Muscle of back (tissue), 13 donors: ENCODE results near the gene TBX1. TPM values are rescaled to one million over a fixed set of nuclear protein-coding genes. Genes with fewer than 3 reads are reported as not detected.

Experiments
- DNase-seq, 3 donors: peaks; one replicate each; pipeline versions ENCODE4 v3.0.0 to v3.0.0-alpha.2; 2013
- long read RNA-seq, 9 donors: transcript quantifications; one replicate each; lab custom pipeline, GENCODE V29; 2026
- polyA plus RNA-seq, 10 donors: library from polyadenylated mRNA; unstranded; fragments of 120-200 nt; gene quantifications; one replicate each; pipeline ENCODE4 v1.2.1, GENCODE V29; 2013; ENCODE audit not compliant: insufficient read length in 10 of 10

The TBX1 gene
- polyA plus RNA-seq, result 10 to 100 TPM in 1 of 10 donors, 1 to 10 TPM in 9; 5.3 to 16.6 (median 7.6) TPM
- long read RNA-seq, donor 1, partial matches to known transcripts, result 0 of 3 reads
- long read RNA-seq, donor 1, other reads (novel, unspliced or antisense), result 0 of 3 reads
- long read RNA-seq, donor 2, partial matches to known transcripts, result 0 of 1 reads
- long read RNA-seq, donor 2, other reads (novel, unspliced or antisense), result 0 of 1 reads
- long read RNA-seq, donor 3, result 0 reads
- long read RNA-seq, donor 4, result 0 reads
- long read RNA-seq, donor 5, partial matches to known transcripts, result 6 of 6 reads
- long read RNA-seq, donor 5, other reads (novel, unspliced or antisense), result 0 of 6 reads
- long read RNA-seq, donor 6, partial matches to known transcripts, result 0 of 2 reads
- long read RNA-seq, donor 6, other reads (novel, unspliced or antisense), result 0 of 2 reads
- long read RNA-seq, donor 7, partial matches to known transcripts, result 0 of 1 reads
- long read RNA-seq, donor 7, other reads (novel, unspliced or antisense), result 0 of 1 reads
- long read RNA-seq, donor 8, result 0 reads
- long read RNA-seq, donor 9, result 0 reads

DNA sequence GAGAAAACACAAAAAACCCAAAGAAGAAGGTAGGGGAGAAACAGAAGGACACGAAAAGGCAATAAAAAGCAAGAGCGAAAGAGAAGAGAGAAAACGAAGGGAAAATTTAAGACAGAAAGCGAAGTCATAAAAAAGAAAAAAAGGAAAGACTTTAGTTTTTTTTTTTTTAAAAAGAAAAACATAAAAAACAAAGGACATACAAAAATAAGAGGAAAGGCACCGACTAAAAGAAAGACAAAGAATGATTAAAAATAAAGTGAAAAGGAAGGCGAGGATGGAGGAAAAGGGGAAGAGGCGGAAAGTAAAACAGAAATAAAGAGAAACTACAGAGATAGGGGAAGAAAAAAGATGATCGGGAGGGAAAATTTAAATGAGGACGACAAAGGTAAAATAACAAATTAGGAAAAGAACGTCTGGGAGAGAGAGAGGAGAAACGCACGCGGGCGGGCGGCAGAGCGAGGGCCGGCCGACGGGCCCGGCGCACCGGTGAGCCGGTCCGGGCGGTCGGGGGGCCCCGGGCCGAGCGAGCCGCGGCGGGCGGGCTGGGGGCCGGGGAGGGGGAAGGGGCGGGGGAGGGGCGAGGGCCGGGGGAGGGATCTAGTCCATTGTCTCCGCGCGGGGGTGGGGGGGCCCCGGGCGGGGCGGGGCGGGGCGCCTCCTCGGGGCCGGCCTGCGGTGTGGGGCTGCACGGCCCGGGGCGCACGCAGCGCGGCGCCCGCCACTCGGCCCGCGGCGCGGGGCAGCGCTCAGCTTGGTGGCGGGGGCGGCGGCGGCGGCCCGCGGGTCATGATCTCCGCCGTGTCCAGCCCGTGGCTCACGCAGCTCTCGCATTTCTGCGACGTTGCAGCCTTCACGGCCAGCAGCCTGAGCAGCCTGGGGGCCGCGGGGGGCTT, at the start of gene TBX1:
TBX1 (plus strand) TSS at position 721 of the 893 bp plus-strand sequence; CDS start at position 787, 66 bp downstream.
- DNase-seq, result no peak

DNA sequence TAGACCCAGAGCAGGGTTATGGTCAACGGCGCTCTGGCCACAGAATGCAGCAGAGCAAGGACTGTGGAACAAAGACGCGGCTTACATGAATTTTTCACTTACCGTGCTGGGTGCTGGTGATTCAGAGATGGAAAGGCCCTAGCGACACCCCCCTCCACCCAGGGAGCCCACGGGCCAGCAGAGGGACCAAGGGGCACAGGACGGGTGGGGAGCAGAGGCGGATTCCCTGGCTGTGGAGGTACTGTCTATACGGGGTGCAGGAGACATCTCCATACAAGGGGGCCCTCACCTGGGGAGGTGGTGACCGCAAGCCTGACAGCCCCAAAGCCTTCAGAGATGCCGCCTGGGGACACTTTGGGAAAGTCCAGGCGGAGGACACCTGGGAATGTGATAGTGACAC, 47.3 kb upstream of the TBX1 start:
- DNase-seq, result no peak

DNA sequence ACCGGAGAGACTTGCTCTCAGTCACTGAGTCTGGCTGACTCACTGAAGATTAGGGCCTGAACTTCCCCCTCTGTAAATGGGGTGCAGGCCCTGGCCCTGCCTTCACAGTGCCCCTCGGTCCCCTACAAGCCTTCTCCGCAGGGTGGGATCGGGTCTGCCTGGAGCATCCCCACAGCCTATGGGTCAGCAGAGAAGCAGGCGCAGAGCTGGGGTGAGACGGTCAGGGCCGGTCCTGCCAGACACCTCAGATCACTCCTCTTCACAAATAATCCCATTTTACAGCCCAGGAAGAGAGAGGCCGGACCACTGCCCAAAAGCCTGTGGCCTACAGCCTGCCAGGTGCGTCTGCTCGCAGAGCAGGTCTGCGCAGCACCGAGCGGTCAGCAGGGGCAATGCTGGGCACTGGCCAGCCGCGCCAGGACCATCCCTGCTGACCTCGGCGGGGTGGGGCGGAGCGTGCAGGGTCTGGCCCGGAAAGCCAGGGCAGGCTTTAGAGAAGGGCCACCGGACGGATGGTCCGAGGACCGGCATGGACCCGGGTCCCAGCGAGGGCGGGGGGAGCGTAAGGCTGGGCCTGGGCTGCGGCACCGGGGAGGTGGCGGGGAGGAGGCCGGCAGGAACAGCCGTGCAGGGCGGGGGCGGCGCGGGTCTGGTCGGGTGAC, 46.8 kb upstream of the TBX1 start:
- peak in 1 of 3 donors; percentile 58 for DNase-seq

DNA sequence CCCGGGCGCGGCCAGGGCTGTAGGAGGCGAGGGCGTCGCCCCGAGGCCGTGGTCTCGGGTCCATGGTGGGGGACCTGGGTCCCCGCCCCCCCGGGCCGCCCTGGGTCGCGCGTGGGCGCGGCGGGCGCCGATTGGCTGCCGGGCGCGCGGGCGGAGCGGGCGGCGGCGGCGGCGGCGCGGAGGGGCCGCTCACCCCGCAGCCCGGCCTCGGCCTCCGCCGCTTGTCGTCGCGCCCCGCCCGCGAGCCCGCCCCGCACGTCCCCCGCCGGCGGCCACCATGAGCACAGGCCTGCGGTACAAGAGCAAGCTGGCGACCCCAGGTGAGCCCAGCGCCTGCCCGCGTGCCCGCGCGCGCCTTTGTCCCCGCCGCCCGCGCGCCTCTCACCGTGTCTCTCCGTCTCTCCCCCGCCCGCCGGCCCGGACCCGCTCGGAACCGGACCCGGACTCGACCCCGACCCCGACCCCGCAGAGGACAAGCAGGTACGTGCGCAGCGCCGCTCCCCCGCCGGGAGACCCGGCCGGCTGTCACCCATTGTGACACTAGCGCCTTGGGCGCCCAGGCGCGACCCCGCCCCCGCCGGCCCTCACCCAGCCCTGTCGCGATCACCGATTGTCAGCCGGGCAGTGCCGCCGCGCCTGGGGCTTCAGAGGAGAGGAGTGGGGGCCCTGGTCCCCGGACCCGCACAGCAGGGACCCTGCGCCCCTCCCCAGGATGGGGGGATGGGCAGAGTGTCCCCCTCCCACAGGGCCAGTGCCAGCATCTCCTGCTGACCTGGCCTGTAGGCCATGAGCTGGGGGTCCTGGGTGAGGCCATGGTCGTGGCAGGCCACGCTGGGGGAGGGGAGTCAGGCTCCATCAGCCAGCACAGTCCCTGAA, 46.0 kb upstream of the TBX1 start, which contains the start of gene SEPTIN5:
SEPTIN5 (plus strand) TSS at position 192 of the 876 bp plus-strand sequence; CDS start at position 278, 86 bp downstream.
- DNase-seq, result no peak

DNA sequence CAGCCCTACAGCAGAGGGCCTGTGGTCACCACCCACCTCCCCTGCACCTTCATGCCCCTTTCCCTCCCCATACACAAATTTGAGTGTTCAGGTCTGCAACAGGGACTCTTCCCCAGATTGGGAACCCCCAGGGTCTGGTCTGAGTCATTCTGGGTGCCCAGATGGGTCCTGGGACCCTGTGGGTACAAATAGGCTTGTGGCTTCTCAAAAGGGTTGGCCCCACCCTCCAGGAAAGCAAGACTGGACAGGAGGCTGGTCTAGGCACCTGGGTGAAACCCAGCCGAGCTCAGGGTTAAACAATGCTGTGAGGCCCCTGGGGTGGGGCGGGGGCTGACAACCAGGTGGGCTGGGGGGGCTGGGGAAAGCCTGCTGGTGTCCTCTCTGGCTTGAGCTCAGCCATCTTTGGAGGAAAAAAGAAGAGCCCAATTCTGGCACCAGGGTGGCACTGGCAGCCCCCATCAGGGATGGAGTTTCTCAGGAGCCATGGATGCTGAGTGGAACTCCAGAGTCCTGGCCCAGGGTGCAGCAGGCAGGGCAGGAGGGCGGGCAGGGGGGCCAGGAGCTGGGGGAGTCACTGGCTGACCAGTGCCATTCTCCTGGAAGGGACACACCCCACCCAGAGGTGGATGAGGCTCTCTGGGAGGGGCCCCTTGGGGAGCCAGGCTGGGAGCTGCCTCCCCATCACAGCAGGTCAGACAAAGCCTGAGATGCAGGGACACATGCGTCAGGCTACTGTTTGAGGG, 45.2 kb upstream of the TBX1 start:
- DNase-seq, result no peak

DNA sequence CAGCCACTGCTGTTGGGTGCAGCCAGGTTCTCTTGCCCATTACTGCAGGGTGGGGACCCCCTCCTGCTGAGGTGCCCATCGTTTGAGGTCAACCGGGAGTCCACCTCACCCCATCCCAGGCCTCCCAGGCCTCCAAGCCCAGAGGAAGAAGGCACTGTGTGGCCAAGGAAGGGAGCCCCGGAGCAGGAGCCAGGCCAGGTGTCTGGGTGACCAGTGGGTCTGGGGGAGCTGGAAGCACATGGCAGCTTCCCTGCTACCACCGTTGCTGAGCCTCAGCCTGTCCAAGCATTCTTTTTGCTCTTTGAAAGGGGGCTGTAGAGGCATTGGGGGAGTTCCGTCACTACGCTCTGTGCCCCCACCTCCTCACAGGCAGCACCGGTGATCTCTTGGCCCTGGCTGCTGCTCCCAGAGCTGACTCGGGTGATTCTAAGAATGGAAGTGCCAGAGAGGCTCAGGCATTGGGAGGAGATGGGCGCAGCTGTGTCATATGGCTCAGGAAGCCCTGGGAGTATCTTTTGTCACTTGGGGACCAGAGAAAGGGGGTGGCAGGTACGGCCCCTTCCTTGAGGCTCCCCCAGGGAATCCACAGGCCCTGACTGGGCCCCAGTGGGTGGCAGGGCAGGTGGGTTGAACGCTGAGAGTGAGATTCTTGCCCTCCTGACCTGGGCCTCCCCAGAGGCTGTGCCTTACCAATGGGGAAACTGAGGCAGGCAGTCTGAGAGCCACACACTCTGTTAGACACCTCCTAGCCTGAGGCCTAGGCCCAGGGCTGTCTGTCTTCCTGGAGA, 44.3 kb upstream of the TBX1 start:
- DNase-seq, result no peak

DNA sequence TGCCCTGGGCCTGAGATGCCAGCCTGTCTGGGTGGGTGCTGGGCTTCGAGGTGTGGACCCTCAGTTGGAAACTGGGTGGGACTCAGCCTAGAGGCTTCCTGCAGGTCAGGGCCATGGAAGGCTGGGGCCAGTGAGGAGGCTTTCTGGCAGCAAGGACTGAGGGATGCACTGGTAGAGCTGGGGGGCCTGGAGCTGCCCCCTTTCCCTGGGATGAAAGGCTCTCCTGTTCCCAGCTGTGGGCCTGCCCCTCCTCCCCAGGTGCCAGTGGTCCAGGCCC, 43.8 kb upstream of the TBX1 start:
- no peak for DNase-seq

DNA sequence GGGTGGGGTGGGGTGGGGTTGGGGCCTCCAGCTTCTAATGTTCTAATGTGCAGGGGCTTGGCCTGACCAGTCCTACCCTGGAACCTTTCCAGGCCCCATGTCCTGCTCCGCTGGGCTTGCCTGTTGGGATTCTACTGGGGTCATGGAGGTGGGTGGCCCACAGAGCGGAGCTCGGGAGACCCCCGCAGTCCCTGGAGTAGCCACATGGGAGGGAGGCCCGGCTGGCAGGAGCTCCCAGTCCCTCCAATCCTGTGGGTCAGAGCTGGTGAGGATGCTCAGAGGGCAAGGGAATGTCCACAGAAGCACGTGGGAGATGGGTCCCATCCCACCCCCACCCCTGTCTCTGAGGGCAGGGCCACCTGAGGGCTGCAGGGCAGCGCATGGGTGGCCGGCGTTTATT, 43.4 kb upstream of the TBX1 start:
- no peak for DNase-seq

DNA sequence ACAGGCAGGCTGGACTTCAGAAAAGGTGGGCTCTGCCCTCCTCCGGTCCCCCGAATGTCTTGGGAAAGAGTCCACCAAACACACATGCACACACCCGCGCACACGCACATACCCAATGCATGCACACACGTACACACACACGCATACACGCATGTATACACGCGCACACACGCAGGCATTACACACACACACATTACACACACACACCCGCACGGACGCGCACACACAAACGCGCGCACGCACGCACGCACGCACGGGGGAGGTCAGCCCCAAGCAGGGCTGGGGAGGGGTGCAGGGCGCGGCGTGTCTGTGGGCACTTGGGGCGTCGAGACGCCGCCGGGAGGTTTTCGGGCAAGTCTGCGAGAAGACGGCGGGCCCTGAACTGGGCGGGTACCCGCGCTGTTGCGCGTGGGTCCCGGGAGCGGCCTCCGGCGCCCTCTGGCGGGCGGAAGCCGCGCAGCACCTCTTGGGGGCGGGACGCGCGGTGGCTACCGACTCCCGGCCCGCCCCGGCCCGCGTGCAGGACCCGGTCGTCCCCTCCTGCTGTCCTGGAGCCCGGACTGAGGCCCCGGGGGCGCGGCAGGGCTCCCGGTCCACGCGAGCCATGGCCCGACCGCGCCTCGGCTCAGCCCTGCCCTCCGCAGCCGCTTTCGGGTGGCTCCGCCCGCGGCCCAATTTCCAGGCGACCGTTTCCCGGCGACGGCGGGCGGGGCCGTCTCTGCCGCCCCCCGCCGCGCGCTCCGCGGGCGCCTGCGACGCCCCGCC, 42.7 kb upstream of the TBX1 start:
- DNase-seq, result peak; percentile 66 to 94 (median 89)

DNA sequence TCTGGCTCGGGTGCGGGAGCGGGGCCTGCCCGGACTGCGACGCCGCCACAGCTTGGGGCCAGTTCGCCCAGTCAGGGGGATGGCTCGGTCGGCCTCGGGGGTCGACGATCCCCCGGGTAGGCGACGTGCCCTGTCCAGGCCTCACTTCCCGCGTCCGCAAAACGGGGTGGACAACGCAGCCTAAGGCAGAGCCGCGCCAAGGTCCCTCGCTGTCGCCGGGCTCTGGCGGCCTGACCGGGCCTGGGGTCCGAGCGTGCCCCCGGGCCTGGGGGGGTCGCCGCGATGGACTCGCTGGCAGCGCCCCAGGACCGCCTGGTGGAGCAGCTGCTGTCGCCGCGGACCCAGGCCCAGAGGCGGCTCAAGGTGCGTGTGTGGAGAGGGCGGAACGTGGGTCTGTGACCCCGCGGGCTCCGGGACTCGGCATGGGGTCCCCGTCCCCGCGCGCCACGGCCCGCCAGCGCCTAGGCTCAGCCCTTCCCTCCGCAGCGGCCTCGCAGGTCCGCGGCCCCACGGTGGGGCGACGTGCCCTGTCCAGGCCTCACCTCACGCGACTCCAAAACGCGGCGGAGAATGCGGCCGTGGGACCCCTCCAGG, 42.0 kb upstream of the TBX1 start:
- no peak for DNase-seq

DNA sequence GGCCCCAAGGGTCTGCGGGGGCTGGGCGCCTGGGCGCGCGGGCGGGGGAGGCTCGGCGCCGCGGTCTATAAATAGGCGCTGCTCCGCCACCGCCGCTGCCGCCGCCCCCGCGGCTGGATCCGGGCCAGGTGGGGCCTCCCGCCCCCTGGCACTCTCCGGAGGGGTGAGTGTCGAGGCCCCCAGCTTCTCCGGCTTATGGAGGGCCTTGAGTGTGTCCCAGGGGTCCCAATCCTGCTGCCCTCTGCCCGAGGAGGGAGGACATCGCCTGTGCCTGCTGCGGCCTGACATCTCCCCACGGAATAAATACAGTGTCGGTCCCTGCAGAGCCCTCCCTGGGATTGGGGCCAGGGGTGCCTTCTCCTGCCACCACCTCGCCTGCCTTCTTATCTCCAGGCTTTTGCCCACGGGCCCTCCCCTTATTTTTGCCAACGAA, 41.5 kb upstream of the TBX1 start:
- DNase-seq, result peak in 1 of 3 donors; percentile 58

DNA sequence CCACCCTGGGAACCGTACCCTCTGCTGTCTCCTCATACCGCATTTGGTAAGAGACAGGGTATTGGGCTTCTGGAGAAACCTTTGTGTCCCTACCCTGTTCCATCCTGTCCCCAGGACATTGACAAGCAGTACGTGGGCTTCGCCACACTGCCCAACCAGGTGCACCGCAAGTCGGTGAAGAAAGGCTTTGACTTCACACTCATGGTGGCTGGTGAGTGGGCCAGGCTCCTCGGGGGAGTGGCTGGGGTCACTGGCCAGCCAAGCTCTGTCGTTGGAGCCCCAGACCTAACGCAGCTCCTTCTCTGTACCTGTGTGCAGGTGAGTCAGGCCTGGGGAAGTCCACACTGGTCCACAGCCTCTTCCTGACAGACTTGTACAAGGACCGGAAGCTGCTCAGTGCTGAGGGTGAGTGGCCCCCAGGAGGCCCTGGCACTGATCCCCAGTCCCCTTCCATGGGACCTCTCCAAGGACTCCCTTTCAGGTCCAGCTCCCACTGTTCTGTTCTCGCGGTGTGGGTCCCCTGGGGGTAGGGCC, 41.0 kb upstream of the TBX1 start:
- DNase-seq, result no peak

DNA sequence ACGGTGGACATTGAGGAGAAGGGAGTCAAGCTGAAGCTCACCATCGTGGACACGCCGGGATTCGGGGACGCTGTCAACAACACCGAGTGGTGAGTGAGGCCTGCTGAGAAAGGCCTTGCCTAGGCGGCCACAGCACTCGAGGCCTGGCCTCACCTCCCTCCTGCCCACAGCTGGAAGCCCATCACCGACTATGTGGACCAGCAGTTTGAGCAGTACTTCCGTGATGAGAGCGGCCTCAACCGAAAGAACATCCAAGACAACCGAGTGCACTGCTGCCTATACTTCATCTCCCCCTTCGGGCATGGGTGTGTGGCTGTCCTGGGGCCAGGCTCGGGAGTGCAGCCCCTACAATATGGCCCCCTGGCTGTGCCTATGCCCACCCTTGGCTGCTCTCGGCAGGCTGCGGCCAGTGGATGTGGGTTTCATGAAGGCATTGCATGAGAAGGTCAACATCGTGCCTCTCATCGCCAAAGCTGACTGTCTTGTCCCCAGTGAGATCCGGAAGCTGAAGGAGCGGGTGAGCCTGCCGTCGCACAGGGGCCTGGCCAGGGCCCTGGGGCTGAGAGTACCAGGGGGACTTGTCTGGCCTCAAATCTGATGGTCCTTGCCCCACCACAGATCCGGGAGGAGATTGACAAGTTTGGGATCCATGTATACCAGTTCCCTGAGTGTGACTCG, 40.3 kb upstream of the TBX1 start:
- DNase-seq, result no peak

DNA sequence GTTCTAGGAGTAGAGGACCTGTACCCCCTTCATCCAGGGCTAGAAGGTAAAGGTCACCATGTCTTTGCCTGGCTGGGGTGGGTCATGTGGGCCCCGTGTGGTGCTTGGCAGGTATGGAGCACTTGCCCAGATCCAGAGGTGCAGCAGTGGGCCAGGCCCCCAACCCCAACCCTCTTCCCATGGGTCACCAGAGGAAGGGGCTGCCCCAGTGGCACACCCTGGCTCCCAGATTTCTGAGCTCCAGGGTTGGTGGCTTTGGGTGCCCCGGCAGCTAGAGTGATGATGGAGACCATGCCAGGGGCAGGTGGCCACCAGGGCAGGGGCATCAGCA, 39.6 kb upstream of the TBX1 start:
- DNase-seq, result no peak

DNA sequence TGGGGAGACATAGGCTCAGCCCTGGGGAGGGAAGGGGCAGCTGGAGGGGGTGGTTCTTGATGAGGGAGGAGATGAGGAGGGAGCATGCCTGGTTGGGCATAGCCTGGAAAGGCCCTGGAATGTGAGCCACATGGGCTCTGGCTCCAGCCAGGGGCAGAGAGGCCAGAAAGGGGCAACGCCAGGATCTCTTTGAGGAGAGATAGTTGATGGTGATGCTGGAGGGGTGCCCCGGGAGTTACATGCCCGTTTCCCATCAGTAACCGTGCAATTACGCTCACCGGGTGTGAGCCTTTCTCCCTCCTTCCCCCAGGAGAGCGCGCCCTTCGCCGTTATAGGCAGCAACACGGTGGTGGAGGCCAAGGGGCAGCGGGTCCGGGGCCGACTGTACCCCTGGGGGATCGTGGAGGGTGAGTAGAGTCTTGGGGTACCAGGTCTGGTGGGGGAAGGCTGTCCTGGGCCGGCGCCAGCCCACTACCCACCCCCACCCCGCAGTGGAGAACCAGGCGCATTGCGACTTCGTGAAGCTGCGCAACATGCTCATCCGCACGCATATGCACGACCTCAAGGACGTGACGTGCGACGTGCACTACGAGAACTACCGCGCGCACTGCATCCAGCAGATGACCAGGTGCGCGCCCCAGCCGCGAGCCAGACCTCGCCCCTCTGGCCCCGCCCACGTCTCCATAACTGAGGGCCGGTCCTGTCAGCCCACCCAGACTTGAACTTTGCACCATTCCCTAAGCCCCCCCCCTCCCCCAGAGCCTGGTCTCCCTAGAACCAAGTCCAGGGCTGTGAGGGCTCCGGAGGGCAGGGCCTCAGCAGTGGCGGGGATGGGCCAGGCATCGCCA, 39.0 kb upstream of the TBX1 start:
- DNase-seq, result no peak

DNA sequence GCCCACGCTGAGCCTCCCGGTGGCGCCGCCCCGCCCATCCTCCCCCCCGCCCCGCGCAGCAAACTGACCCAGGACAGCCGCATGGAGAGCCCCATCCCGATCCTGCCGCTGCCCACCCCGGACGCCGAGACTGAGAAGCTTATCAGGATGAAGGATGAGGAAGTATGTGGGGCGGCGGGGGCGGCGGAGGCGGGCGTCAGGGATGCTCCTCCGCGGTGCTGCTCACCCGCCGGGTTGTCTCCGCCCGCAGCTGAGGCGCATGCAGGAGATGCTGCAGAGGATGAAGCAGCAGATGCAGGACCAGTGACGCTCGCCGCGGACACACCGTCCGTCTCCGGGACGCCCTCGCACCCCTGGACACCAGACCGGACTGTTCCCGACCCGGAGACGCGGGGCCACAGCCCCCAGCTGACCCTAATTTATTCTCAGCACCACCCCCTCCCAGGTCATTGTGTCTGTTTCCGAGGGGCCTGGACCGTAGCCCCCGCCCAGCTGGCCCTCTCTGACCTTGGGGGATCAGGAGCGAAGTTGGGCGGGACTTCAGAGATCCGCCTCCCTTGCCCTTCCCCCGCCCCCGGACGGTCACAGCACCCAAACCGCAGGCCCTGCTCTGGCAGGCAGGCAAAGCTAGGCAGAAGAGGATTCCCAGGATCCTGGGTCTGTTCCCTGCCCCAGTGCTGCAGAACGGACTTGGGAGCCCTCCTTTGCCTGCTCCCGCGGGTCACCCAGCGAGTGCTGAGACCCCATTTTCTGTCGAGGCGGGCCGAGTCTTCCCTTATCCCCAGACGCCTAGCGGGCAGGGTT, 38.2 kb upstream of the TBX1 start:
- no peak for DNase-seq
